GM18870 (cell line): ENCODE results near the gene OR9Q1.
"Not testable (repeated sequence)": the region's sequence is repeated elsewhere in the genome, so short reads cannot be mapped to it uniquely, and the experiment has no call there.

ENCODE experiments used
- ATAC-seq: cut with Tn5 transposase; IDR thresholded peaks from one replicate; pipeline ENCODE4 v1.9.1; 2021; ENCODE audit warnings: moderate library complexity; ENCODE audit not compliant: unreplicated experiment

OR9Q1 gene

GRCh38 chr11:58023435-58023931 lies at the start of gene OR9Q1:
Gene OR9Q1 (plus strand): TSS chr11:58023881. CDS start chr11:58179445, 155,564 bp downstream.
- ATAC-seq, result no peak

GRCh38 chr11:57974132-57974531 lies 49.5 kb upstream of the OR9Q1 start:
- ATAC-seq, result no peak

- no peak for ATAC-seq
Measured at GRCh38 chr11:57974848-57975601, 48.7 kb upstream of the OR9Q1 start.

GRCh38 chr11:57977709-57978108 lies 46.0 kb upstream of the OR9Q1 start:
- no peak for ATAC-seq

- no peak for ATAC-seq
Measured at GRCh38 chr11:57978686-57979531, 44.8 kb upstream of the OR9Q1 start.

- no peak for ATAC-seq
Measured at GRCh38 chr11:57979532-57980079, 44.1 kb upstream of the OR9Q1 start.

GRCh38 chr11:57980201-57980600 lies 43.5 kb upstream of the OR9Q1 start:
- ATAC-seq, result no peak

- no peak for ATAC-seq
Measured at GRCh38 chr11:57981536-57981935, 42.1 kb upstream of the OR9Q1 start.

GRCh38 chr11:57982776-57983175 lies 40.9 kb upstream of the OR9Q1 start:
- ATAC-seq, result no peak

GRCh38 chr11:57983191-57983590 lies 40.5 kb upstream of the OR9Q1 start:
- ATAC-seq, result no peak

- not testable (repeated sequence) for ATAC-seq
Measured at GRCh38 chr11:57999523-57999922, 24.2 kb upstream of the OR9Q1 start.

GRCh38 chr11:58000021-58000420 lies 23.7 kb upstream of the OR9Q1 start:
- ATAC-seq, result not testable (repeated sequence)

- ATAC-seq, result no peak
Measured at GRCh38 chr11:58000699-58001098, 23.0 kb upstream of the OR9Q1 start.

GRCh38 chr11:58003036-58003435 lies 20.6 kb upstream of the OR9Q1 start:
- no peak for ATAC-seq

- no peak for ATAC-seq
Measured at GRCh38 chr11:58003591-58003990, 20.1 kb upstream of the OR9Q1 start.

GRCh38 chr11:58004664-58005063 lies 19.0 kb upstream of the OR9Q1 start:
- no peak for ATAC-seq

- no peak for ATAC-seq
Measured at GRCh38 chr11:58006940-58007339, 16.7 kb upstream of the OR9Q1 start.

- ATAC-seq, result no peak
Measured at GRCh38 chr11:58011771-58012170, 11.9 kb upstream of the OR9Q1 start.

- no peak for ATAC-seq
Measured at GRCh38 chr11:58024601-58025091, 965 bp downstream of the OR9Q1 start.

GRCh38 chr11:58027341-58027740 lies 3.7 kb downstream of the OR9Q1 start:
- no peak for ATAC-seq

- no peak for ATAC-seq
Measured at GRCh38 chr11:58028687-58029411, 5.2 kb downstream of the OR9Q1 start.
